ENCODE measurements around the gene TBPL1. TPM values are rescaled to one million over a fixed set of nuclear protein-coding genes. Genes with fewer than 3 reads are reported as not detected.
A peak's percentile ranks its signal among the peaks of the same experiment; 100 is the strongest.

Gene TBPL1
- total RNA-seq (2011; cell fraction: chromatin; rRNA removed; ENCODE audit: low replicate concordance) = 34.2 and 47.0 TPM in 2 replicates
- 15.3 and 15.9 TPM in 2 replicates for total RNA-seq (2011; cell fraction: nucleolus; rRNA removed)
- 30.6 and 43.0 TPM in 2 replicates for total RNA-seq (2011; cell fraction: nucleoplasm; rRNA removed)
- total RNA-seq (2014; rRNA removed) = 78.1 and 103 TPM in 2 replicates
- 130 and 152 TPM in 2 replicates for total RNA-seq (2014; rRNA removed; fragmentation: Illumina TruSeq; extraction: Trizol)
- 93.9 and 100 TPM in 2 replicates for total RNA-seq (2015; rRNA removed; fragmentation: Illumina TruSeq; extraction: Trizol)
- total RNA-seq (2021) = 117 and 122 TPM in 2 replicates
- polyA plus RNA-seq (2011; rRNA removed) = 97.4 and 152 TPM in 2 replicates
- 36.3 and 53.2 TPM in 2 replicates for polyA plus RNA-seq (2011; cell fraction: cytosol; rRNA removed)
- 72.5 and 93.1 TPM in 2 replicates for polyA plus RNA-seq (2011; cell fraction: nucleus; rRNA removed)
- polyA plus RNA-seq (2012) = 112 and 178 TPM in 2 replicates
- 99.2 and 119 TPM in 2 replicates for polyA plus RNA-seq (2014; fragmentation: Illumina TruSeq; extraction: Trizol)
- polyA plus RNA-seq (2014; fragmentation: Nextera tagmentation; extraction: Ambion mirVana) = 100 to 1,000 TPM; 107 to 147 TPM
- 105 and 172 TPM in 2 replicates for polyA plus RNA-seq (2014; rRNA removed)
- 67.4 and 91.3 TPM in 2 replicates for polyA minus RNA-seq (2011; rRNA and poly(A)+ RNA removed)
- 29.2 and 63.0 TPM in 2 replicates for polyA minus RNA-seq (2011; cell fraction: cytosol; rRNA and poly(A)+ RNA removed)
- 16.3 and 20.2 TPM in 2 replicates for polyA minus RNA-seq (2011; cell fraction: nucleus; rRNA and poly(A)+ RNA removed)
- Bru-seq, nascent RNA = percentile 98 among the genes with signal in this experiment
- BruChase-seq, experiment 1, labeled RNA remaining after a 2-hour chase = percentile 97 among the genes with signal in this experiment
- BruChase-seq, experiment 2, labeled RNA remaining after a 6-hour chase = percentile 96 among the genes with signal in this experiment
- long read RNA-seq, experiment 1, full-length matches to known transcripts = 245 of 298 reads
- long read RNA-seq, experiment 1, partial matches to known transcripts = 18 of 298 reads
- long read RNA-seq, experiment 1, other reads (novel, unspliced or antisense) = 35 of 298 reads
- long read RNA-seq, experiment 2, full-length matches to known transcripts = 41 of 69 reads
- long read RNA-seq, experiment 2, partial matches to known transcripts = 8 of 69 reads
- long read RNA-seq, experiment 2, other reads (novel, unspliced or antisense) = 20 of 69 reads
- long read RNA-seq, experiment 3, full-length matches to known transcripts = 152 of 165 reads
- long read RNA-seq, experiment 3, partial matches to known transcripts = 4 of 165 reads
- long read RNA-seq, experiment 3, other reads (novel, unspliced or antisense) = 9 of 165 reads

DNA sequence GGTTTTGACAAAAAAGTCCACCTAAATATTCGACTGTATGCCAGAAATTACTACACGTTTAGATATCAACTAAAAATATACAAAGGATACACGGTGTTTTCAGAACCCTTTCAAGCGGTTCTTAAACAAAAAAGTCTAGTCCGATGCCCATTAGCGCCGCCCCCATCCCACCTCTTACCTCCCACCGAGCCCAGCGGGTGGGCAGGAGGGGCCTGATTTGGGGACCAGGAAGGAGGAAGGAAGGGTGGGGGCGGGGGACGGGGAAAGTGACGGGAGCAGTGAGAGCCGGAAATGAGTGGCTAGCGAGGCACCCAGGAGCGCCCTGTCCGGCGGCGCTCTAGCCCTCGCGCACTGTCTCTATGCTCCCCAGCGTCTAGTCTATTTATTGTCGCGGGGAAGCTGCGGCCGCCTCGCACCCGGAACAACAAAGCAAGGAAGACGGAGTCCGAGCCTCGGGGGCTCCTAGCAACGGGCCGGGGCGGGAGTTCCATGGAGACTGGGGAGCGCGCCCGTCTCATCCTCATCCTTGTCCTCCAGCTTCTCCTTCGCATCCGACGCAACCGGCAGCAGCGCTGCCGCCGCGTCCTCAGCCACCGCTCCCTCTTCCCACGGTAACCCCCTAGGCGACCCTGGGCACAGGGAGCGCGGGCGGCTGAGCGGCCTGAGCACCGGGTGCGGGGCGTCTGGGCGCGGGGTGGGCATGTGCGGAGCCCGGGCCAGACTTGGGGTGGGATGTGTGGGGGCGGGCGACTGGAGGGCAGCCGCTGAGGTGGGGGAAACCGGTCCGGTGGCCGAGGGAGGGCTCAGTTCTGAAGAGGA lies at the start of gene TBPL1:
TBPL1 (plus strand) TSS at position 410 of the 819 bp plus-strand sequence. CDS start 26,902 bp downstream, outside the sequence.
- H3K9ac ChIP-seq (ENCODE audit: insufficient read depth in 1 of 2, low read depth in 2 of 2, low read length in 2 of 2) = peak within 1 kb of the TSS; percentile 73 to 95
- no TSS peak for BruUV-seq (replicated peaks)
- in situ Hi-C loops (cut with MboI) = no loop called here
- POLR2A ChIA-PET = interaction anchor here (0.6 to 3.7 kb wide), 11 partner anchors 8 to 1139 kb away, joined by 3 to 19 read pairs (median 3); partner anchors contain the start of gene RPS12
- no peaks in the 10 kb centered on the region for H3K27me3 ChIP-seq (ENCODE audit: control insufficient read depth in 2 of 2, insufficient read depth in 2 of 2, low read length in 2 of 2)
- peak within 1 kb of the TSS; percentile 87 for H3K27ac ChIP-seq (ENCODE audit: extremely low read depth, low read depth, low read length)
- H3K9me1 ChIP-seq (ENCODE audit: control insufficient read depth, insufficient read depth, low read length) = no peaks in the 10 kb centered on the region
- 0% methylated on average over 30 of the region's 64 CpGs for WGBS (ENCODE audit: insufficient coverage, low coverage, missing lambda C conversion rate)
- CTCF ChIA-PET (ENCODE audit: low intra/inter-chr PET ratio) = interaction anchor here (0.8 kb wide), 1 partner anchor 29 kb away, joined by 3 read pairs; no protein-coding TSS in a partner anchor
- peaks cover 62% of the 10 kb centered on the region for H3K79me2 ChIP-seq (ENCODE audit: control insufficient read depth, insufficient read depth, low read length)
- H3K36me3 ChIP-seq (ENCODE audit: control insufficient read depth, insufficient read depth, low read length) = peaks cover 6% of the 10 kb centered on the region; the same call in 2 of the 3 replicates
- H3K4me2 ChIP-seq (ENCODE audit: insufficient read depth, low read length) = peak within 1 kb of the TSS; percentile 99
- DNase-seq (ENCODE audit: extremely low read depth in 1 of 4, low spot score in 3 of 4) (peak; percentile 90 to 99 (median 93)), FAIRE-seq (peak; percentile 78), ATAC-seq (peak; percentile 78)
- H2AFZ ChIP-seq (ENCODE audit: low read depth, low read length) = peak within 1 kb of the TSS; percentile 95
- intact Hi-C loops (cut with micrococcal nuclease) = loop anchor here (1.0 to 10.0 kb wide), 3 partner anchors 20 to 1232 kb away; partner anchors contain the start of genes MYB and RPS12
- H3K9me3 ChIP-seq (replicated peaks; ENCODE audit: control insufficient read depth, insufficient read depth, low read depth, low read length) = no peaks in the 10 kb centered on the region
- H3K4me3 ChIP-seq = peak within 1 kb of the TSS; percentile 92
- peaks cover 7 to 11% of the 10 kb centered on the region in 2 experiments; a peak in 2 of 5 replicates for H3K4me1 ChIP-seq (replicated peaks in 1 of 2; ENCODE audit: control insufficient read depth in 2 of 2, insufficient read depth in 2 of 2, low read length in 2 of 2)
- H4K20me1 ChIP-seq (replicated peaks; ENCODE audit: control insufficient read depth, insufficient read depth, low read length) = no peaks in the 10 kb centered on the region
- TF ChIP-seq ZNF212 (CRISPR knock-in tag; IDR thresholded peaks at IDR 0.05) = no peak
- peak; percentile 82 for TF ChIP-seq CCNT2 (IDR thresholded peaks at IDR 0.05; ENCODE audit: borderline replicate concordance, extremely low read depth, insufficient read length, low read depth, low read length)
- TF ChIP-seq POLR2H (tag; IDR thresholded peaks at IDR 0.05; ENCODE audit: low read depth) = peak; percentile 91
- 0 out of 2 replicates have a peak, but pooled peaks have one; percentile 56 for TF ChIP-seq TARDBP (IDR thresholded peaks at IDR 0.05)
- peak; percentile 98 for TF ChIP-seq TBP (optimal IDR thresholded peaks at IDR 0.05; ENCODE audit: low read depth, low read length)
- TF ChIP-seq NFXL1 (CRISPR knock-in tag; IDR thresholded peaks at IDR 0.05) = no peak
- TF ChIP-seq, protein P1, sequence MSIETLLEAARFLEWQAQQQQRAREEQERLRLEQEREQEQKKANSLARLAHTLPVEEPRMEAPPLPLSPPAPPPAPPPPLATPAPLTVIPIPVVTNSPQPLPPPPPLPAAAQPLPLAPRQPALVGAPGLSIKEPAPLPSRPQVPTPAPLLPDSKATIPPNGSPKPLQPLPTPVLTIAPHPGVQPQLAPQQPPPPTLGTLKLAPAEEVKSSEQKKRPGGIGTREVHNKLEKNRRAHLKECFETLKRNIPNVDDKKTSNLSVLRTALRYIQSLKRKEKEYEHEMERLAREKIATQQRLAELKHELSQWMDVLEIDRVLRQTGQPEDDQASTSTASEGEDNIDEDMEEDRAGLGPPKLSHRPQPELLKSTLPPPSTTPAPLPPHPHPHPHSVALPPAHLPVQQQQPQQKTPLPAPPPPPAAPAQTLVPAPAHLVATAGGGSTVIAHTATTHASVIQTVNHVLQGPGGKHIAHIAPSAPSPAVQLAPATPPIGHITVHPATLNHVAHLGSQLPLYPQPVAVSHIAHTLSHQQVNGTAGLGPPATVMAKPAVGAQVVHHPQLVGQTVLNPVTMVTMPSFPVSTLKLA (conservative IDR thresholded peaks at IDR 0.05) = peak; percentile 64 to 85; a peak in 3 of 4 replicates
- TF ChIP-seq BRF1 (IDR thresholded peaks at IDR 0.05; ENCODE audit: borderline replicate concordance, extremely low read depth, insufficient read length) = no peak
- peak; percentile 86 to 95 for TF ChIP-seq MAZ (CRISPR knock-in tag; conservative IDR thresholded peaks at IDR 0.05 in 1 of 2, IDR thresholded peaks at IDR 0.05 in 1 of 2)
- TF ChIP-seq CTBP1 (IDR thresholded peaks at IDR 0.05; ENCODE audit: borderline replicate concordance) = peak; percentile 59; the same call in 1 of the 2 replicates
- TF ChIP-seq FOXP1 (CRISPR knock-in tag; IDR thresholded peaks at IDR 0.05) = peak; percentile 67; the same call in 1 of the 2 replicates
- TF ChIP-seq ATF1 (CRISPR knock-in tag; IDR thresholded peaks at IDR 0.05) = no peak
- TF ChIP-seq ATF1 (tag; IDR thresholded peaks at IDR 0.05) = peak; percentile 71
- 0 out of 2 replicates have a peak, but pooled peaks have one; percentile 7 for TF ChIP-seq ZNF384 (IDR thresholded peaks at IDR 0.05; ENCODE audit: low read depth, low read length)

All from K562 (cell line).